NCI-H187 treated with DMSO at 0.1 percent for 48 hours (cell line): Measurements from ENCODE around the gene SYNPO2.

ENCODE experiments used
- DNase-seq: peaks from one replicate; lab custom pipeline; 2025; lab: John Stamatoyannopoulos, UW

Gene SYNPO2

DNA sequence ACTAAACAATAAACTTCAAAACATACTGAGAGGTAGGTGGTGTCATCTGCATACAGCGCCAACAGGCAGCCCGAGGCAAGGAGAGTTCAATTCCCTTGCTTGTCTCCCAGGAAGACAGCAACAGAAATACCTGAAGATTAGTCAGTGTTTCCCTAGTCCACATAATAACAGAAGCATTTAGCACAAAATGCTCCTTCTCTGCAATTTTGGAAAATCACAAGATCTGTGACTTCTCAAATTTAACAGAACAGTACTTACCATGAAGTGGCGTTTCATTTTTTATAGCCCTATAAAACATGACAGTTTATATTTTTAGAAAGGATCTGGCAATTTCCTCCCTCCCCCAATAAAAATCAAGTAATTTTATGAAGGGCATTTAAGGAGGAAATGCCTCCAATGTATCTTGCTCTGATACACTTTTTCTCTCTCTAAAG lies 179.9 kb downstream of the SYNPO2 start:
- no peak for DNase-seq

DNA sequence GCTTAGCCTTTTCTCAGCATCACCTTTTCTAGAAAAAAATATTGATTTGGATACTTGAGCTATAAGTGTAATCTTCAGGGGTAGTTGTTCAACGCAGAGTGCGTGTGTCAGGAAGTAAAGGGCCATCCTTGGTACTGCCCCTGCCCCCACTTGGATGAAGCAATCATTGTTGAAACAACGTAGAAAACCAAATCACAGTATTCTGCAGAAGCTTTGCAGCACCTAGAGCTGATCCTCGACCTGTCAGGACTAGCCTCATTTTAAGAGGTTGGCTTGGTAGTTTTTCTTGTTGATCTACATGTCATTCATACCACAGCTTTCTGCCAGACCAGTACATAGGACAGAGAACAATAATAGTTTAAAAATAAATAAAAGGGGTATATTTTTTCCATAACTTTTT lies 181.6 kb downstream of the SYNPO2 start:
- no peak for DNase-seq

DNA sequence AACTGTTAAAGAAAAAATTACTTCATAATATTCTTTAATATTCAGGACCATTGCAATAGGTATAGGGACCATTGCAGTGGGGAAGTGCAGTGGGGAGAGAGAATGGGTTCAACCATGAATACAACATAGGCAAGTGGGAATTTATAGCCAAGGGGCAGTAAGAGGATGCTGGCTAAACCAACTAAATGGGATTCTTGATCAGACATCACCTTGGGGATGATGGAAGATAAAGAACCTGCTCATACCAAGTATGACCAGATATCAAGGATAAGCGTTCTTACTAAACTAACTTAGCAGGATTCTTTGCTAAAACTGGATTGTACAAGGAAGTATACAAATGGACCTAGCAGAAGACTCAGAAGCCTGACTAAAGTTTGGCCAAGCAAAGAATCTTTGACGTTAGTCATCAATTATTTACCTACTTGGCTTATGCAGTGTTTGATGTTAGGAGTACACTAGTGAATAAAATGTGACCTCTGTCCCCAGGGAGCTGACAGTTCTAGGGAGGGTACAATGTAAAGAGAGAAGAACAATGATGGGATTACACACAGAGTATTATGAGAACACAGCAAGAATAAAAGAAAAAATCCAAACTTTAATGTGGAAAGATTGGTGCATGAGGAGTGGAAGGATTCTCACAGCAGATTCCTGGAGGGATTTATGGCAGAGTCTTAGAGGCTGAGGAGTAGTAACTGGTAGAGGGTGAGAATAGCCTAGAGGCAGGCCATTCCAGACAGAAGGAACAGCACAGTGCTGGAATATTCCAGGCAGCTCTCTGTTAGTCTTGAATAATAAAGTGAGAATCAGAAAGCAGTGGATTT lies 192.3 kb downstream of the SYNPO2 start:
- DNase-seq: no peak

DNA sequence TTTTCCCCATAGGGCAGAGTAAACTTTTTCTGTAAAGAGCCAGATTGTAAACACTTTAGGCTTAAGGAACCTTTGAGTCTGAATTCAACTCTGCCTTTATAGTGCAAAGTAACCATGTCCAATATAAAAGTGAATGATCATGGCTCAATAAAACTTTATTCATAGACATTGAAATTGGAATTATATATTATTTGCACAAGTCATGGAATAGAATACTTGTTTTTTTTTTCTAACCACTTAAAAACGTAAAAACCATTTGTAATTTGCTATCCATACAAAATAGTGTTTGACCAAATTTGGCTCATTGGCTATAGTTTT lies 192.8 kb downstream of the SYNPO2 start:
- no peak for DNase-seq

DNA sequence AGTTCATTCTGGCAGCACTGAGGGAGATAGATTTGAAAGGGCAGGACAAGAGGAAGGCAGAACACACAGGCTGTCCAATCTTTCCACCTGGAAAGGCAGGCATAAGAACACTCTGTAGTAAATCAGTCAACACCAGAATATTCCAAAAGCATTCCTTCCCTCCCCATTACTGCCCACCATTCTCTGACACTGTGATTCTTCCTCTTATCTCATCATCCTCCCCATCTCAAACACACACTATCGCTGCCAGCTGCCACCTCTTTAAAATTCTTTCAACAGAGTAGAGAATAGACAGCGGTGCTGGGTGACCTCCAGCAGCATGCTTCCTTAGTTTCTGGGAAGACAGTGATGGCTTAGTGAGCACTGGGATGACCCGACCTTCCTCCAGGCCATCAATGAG lies 193.3 kb downstream of the SYNPO2 start:
- no peak for DNase-seq

DNA sequence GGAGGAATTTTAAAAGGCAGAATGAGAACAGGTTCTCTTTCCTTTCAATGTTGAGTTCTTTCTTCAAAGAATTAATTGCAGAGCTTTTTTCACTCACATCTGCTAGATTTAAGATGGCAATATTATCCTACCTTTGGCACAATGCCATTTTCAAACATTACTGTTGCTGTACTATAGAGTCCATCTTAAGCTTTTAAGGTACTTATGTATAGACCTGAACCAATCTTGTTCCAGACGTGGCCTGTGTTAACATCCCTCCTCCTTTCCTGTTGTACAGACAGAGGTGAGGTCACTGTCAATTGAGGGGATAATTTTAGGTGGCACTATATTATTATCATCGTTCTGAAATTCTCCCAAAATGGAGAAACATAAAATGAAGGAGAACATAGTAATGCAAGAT lies 194.0 kb downstream of the SYNPO2 start:
- no peak for DNase-seq

DNA sequence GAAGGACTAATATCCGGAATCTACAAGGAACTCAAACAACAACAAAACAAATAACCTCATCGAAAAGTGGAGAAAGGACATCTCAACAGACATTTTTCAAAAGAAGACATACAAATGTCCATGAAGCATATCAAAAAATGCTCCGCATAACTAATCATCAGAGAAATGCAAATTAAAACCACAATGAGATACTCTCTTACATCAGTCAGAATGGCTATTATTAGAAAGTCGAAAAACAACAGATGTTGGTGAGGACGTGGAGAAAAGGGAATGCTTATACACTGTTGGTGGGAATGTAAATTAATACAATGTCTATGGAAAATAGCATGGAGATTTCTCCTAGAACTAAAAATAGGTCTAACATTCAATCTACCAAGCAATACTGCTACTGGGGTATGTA lies 195.9 kb downstream of the SYNPO2 start:
- DNase-seq: no peak

DNA sequence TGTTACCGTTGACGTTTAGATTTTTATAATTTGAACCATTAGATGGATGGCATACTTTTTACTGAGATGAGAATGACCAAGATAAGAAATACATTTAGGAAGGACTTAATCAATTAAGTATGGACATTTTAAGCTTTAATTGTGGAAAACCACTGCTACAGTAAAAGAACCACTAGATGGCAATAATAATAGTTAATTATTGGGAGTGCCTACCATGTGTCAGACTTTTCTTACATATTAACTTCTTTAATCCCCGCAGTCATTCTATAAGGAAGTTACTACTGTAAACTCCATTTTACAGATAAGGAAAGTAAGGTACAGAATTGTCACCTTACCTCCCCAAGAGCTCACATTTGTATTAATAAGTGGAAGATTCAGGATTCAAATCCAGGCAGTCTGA lies 198.5 kb downstream of the SYNPO2 start:
- no peak for DNase-seq

DNA sequence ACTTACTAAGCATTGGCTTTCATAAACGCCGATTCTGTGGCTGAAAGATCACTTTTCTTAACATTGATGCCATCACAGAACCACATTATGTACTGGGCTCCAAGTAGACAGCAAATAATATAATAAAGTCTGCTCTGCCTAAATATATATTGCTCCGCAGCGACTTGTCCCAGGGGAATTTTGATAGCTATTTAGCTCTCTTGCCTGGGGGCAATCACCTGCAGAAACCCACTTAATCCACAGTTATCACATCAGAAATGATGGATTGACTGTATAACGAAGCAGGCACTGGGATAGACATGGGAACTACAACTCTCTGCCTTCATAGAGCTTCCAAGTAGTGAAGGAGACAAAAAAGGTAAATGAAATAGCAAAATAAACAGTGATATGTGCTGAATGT lies 199.0 kb downstream of the SYNPO2 start:
- DNase-seq: no peak

DNA sequence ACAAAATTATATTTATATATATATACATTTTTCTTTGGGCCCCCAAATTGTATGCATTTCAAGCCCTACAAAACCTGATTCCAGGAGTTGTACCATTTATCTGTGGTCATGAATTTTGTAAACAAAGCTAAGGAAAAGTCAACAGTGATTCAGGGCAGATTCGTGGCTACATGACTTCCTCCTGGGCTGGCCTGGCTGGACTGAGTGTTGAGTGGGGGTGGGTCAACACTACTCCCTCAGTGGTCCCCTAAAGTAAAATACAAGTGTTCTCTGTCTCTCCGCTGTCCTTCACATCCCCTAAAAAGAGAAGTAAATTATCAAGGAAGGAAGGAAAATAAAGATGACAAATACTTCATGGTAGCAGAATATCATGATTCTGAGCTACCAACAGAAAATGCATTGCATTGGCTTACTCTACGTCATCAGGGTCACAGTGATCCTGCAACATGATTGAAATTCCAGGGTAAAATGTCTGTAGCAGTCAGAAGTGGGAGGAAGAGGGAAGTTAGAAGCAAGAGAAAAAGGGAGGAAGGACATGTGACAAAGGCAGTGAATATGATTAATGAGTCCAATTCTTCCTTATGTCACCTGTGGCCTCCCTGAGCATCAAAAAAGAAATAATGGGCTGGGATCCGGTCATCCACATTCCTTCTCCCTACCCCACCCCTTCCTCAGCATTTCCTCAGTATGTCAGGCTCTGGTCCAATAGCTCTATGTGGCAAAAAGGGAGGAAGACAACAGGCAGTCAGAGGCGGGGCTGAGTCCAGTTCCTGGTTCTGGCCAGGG lies 204.6 kb downstream of the SYNPO2 start:
- DNase-seq: no peak

DNA sequence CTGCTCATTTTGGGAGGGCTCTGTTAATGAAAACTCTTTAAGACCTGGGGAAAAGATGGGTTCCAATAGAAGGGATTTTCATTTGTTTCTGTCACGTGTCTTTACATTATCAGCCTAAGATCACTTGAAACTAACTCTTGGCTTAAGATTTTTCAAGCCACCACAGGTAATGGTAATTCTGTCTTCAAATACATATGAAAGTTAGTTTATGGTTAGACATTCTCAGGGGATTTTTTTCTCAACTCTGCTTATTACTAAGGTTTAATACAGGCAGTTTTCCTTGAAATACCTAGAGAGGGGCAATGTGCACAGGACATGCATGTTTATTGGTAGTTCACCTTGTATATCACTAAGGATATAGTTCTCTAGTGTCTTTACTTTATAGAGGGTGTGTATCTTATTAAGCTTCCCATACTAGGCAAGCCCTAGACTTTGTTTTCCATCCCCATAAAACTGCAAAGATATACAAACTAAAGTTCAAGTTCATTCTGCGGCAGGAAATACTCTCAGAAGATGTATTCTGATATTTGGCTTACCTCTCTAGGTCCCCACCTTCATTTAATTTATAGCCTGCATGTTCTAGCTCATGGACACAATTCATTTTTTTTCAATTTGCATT lies 208.7 kb downstream of the SYNPO2 start:
- DNase-seq: no peak

DNA sequence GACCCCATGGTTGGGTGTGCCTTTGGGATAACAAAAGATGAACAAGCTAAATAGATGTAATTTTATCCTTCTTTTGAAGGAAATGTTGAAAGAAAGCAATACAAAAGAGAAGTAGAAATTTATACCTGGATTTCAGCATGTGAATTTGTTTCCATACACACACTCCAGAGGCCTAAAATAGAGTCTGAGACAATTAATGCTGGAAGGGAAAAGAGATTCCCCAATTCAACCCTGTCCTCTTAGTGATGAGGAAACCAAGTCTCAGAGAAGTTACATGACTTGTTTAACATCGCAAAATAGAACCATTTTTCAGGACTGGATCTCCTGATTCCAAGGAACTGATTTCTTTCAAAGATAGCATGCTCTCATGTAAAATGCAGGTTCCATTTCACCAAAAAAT lies 209.7 kb downstream of the SYNPO2 start:
- no peak for DNase-seq

DNA sequence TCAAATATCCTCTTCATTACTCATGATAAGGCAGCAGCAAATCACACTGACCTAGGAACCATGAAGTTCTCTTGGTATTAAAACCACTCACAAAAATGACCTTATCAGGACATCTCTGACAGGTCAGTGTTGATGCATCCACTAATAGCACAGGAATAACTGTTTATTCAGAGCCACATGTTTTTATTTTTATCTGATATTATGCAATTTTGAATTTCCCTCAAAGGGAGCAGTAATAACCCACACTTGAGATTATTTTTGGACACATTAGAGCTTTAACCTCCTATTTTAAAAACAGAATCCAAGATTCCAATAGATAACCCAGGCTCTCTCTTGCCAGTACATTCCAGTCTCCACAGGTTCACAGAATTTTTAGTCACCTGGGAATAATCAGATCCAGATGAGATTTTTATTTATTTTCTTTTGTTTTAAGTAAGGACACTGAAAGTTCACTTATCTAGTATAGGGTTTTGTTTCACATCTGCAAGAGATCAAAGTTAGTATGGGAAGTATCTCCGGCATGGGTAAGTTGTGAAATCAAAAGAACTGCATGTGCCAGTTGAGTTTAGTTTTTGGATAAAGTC lies 210.7 kb downstream of the SYNPO2 start:
- no peak for DNase-seq

DNA sequence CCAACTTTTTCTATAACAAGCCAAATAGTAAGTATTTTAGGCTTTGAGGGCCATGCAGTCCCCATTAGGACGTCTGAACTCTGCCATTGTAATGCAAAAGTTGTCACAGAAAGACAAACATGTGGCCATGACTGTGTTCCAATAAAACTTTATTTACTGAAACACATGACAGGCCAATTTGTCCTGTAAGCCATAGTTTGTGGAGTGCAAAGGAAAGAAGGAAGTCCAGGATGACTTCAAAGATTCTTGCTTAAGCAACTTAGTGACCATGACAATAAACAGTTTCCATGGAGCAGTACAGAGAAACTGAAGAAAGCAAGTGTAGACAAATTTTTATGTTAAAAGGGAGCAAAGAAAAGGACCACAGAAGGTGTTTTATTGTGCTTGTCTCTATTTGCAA lies 212.0 kb downstream of the SYNPO2 start:
- no peak for DNase-seq

DNA sequence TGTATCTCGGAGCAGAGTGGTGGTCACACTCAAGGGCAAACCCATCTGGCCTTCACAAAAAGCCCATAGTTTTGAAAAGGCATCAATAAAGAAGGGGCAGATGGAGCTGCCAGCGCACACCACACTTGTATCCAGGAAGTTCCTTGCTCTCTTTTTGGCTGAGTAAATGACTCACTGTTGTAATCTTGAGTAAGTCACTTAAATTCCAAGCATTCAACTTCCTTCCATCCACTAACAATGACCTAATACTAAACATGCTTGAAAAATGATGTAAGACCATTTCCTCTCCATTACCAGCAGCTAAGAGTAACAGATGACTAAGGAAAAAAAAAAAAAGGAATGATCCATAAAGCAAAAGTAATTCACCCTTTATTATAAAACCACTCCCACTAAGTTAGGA lies 214.6 kb downstream of the SYNPO2 start:
- DNase-seq: no peak

DNA sequence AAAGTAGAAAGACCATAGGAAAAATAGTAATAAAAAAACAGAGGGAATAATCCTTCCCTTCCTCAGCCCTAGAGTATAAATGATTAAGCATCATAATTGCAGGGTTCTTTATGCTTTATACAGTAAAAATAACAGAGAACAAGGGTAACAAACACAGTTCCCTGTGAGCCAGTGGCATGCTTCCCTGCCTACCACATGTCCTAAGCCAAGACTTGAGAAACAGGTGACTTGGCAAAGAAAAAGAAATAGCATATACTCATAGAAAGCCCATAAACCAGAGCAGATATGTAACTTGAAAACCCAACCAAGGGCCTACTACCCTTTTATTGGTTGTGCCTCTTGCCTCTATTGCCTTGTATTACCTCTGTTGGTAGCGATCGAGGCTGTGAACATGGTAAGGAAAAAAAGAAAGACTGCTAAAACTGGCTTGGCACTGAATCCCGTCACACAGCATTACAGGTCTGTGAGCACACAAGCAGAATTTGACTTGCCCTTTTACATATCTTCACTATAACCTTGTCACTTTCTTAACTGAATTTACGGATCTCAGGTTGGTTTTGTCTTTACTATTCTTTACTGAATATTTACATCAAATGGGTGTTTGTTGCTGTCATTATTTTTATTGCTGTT lies 216.1 kb downstream of the SYNPO2 start:
- DNase-seq: no peak

DNA sequence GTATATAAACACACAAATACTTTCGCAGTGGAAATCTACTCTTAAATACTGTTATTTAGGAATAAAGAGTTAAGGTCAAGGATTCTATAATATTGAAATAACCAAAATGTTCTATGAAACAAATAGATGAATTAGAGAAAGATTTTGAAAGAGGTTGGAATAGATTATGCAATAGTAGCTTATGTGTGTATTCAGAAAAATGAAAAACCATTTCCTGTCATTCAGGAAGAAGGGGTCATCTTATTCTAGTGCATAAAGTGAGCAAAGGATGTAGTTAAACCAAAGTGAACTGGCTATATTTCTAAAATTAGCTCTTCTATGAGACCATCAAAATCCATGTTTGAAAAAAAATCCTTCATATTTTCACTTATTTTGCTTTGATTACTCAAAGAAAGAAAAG lies 217.0 kb downstream of the SYNPO2 start:
- no peak for DNase-seq

DNA sequence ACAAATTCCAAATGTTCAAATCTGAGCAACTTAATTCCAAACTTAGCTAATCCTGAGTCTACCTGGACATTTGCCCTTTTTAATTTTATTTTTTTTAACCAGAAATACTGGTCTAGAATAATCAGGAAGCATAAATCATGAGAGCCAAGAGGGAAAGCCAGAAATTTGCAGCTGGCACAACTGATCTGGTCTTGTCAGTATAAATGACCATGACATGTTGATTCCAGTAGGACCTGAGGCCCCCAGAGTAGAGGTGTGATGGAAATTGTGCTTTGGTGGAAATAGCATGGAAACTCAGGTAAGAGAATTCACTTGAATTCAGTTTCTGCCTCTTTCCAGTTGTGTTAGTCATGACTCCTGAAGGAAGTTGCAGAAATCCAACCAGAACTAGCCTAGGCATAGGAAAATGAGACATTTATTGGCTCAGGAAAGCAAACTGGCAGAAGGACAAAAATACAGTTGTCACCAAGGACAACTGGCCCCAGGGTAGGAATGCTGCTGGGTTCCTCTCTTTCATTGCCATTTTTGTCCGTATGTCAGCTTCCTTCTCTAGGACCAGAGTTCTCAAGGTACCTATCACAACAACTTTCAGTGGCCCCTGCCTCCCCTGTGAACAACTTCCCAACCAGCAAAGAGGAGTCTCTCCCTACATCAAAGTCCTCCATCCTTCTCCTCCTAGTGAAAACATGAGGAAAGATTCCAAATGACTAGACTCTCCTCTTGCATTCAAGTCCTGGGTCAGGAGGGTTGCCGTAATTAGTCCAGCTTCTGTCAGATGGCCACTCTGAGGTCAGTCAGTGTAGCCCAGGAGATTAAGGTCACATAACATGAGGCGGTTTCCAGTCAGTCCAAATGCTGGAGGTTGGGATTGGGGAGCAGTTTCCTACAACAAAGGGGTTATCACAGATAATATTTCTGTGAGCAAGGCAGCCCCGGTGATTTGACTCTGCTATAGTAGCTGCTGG lies 217.7 kb downstream of the SYNPO2 start:
- no peak for DNase-seq

DNA sequence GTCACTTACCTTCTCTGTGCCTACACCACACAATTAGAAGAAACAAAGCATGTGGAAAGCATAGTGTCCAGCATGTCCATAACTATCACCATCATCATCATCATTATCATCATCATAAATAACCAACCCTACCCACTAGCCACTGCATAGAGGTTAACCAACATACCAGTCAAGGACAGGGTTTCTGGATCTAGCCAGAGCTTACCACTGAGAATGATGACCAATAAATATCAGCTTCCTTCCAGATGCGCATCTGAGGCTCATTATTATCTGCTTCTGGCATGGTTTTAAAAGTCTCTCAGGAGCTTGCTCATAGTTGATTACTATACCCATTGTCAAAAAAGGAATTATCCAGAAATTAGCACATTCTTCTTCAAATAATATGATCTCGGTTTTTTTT lies 221.5 kb downstream of the SYNPO2 start:
- DNase-seq: no peak
